NOMO-1 treated with dmso at 0.1 percent for 144 hours (cell line): ENCODE measurements around the gene MRPL33.
"Not testable (repeated sequence)": the region's sequence is repeated elsewhere in the genome, so short reads cannot be mapped to it uniquely, and the experiment has no call there.

Experiments used
- DNase-seq: peaks from one replicate; lab custom pipeline; 2025; ENCODE audit not compliant: unreplicated experiment; lab: John Stamatoyannopoulos, UW

Gene MRPL33

DNA sequence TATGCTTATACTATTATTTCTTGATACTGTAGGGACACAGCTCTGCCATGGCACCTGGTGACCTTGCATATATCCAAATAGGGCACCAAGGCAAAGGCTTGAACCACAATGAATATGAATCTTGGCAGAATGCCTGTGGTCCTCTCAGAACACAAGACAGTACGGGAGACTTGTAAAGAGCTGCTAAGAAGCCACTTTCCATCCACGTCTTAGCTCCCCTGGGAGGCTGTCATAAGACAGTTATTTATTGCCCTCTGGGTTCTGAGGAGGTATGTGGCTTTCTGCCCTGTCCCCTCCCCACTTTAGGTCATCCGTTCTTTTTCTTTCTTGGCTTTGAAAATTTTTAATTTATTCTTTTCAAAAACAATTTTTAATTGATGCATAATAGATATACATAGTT, 29.8 kb upstream of the MRPL33 start:
- DNase-seq, result no peak

DNA sequence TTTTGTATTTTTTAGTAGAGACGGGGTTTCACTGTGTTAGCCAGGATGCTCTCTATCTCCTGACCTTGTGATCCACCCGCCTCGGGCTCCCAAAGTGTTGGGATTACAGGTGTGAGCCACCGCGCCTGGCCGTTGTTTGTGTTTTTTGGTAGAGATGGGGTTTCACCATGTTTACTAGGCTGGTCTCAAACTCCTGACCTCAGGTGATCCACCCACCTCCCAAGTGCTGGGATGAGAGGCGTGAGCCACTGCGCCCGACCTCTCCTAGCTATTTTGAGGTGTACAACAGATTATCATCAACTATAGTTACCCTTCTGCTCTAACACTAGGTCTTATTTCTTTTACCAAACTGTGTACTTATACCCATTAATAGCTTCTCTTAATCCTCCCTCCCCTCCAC, 28.9 kb upstream of the MRPL33 start:
- no peak for DNase-seq

DNA sequence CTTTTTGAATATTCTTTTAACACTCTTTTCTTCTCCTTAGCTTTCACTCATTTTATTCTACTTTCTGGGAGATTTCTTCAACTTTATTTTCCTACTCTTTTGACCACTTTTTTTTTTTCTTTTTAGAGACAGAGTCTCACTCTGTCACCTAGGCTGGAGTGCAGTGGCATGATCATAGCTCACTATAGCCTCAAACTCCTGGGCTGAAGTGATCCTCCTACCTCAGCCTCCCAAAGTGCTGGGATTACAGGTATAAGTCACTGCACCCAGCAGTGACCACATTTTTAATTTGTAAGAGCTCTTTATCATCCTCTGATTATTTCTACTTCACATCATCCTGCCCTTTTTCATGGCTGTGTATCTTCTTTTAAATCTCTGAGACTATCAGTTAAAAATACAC, 26.0 kb upstream of the MRPL33 start:
- DNase-seq, result not testable (repeated sequence)

DNA sequence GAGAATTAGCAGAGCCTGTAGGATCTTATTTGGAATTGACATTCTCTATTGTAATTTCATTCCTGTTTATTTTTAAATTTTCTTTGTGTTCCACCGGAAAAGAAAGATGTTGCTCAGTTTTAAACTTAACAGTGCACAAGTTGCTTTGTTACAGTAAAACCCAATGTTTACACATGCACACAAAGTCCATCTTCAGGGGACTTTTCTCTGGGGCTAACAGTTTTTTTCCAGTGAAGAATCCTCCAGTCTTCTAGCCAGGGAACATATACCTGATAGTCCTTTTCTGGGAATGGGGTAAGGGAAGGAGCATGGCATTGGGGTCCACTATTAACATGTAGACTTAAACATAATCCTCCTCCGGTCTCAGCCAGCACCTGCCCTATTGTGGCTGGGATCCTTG, 25.2 kb upstream of the MRPL33 start:
- DNase-seq, result no peak

DNA sequence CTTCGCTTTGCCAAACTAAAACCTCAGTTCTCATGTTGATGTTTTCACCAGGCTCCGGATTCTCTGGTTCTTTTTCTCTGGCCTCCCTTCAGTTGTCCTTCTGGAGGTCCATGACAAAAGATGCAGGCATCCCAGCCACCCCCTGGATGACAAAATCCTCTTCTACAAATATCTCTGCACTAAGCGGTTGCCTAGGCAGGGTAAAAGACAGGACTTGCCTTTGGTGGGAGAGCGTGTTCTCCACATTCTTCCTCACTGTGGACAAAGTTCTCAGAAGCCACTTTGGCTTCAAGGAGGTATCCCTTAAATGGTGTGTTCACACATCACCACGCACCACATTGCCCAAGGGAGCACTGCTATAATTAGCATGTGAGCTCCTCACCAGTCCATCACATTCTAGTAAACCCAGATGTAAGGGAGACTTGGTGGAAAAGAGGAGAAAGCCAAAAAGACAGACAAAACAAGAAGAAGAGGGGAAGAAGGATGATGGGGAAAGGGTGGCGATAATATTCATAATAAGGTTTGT, 23.6 kb upstream of the MRPL33 start:
- no peak for DNase-seq

DNA sequence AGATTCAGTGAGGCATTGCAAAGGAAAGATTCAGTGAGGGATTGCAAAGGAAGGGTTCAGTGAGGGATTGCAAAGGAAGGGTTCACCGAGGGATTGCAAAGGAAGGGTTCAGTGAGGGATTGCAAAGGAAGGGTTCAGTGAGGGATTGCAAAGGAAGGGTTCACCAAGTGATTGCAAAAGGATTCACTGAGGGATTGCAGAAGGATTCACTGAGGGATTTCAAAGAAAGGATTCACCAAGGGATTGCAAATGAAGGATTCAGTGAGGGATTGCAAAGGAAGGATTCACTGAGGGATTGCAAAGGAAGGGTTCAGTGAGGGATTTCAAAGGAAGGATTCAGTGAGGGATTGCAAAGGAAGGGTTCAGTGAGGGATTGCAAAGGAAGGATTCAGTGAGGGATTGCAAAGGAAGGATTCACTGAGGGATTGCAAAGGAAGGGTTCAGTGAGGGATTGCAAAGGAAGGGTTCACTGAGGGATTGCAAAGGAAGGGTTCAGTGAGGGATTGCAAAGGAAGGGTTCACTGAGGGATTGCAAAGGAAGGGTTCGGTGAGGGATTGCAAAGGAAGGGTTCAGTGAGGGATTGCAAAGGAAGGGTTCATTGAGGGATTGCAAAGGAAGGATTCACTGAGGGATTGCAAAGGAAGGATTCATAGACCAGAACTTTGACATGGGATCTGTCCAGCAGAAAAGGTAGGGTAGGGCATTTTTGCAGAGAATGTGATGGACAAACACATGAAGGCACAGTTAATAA, 22.5 kb upstream of the MRPL33 start:
- DNase-seq, result not testable (repeated sequence)

DNA sequence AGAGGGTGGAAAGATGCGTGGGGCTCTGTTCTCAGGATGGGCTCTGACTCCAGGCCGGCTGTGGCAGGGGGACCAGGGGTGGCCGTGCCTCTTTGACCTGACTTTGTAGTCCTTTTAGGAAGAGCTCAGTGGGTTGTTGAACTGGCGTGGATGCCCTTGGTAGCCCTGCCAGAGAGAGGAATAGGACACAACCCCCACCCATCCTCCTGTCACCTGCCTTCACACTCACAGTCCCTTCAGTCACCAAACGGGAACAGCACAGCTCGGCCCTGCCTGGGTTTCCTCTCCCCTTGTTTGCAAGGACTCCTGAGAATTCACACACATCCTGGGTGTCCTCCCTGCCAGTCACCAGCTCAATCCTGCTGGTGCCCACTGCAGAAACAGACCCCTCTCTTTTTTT, 20.1 kb upstream of the MRPL33 start:
- no peak for DNase-seq

DNA sequence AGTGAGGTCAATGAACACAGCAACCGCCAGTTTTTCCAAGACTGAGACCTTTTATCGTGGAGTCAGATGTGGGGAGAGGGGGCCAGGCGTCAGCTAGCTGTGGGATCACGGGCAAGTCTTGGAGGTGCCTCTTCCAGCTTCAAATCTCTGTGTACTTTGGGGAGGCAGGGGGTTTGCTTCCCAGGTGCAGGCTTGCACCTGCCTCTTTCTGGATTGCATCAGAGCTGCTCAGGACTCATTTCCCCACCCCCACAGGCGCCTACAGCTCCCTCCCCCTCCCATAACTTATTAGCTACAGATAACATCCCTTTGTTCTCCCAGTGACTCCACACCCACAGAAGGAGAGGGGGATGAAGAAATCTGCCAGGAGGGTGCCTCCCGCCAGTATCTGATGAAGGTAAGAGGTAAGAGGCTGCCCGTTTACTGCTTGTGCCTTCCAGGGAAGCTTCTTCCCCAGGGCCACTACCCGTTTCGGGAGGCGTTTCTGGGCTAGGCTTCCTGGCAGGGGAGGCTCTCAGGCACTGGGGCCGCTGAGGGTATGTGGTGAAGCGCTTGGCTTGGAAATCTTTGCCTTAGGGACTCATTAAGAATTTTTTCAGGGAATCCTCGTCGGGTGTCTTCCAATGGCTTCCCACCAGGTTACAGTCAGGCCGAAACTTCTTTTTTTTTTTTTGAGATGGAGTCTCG, 18.8 kb upstream of the MRPL33 start:
- DNase-seq, result no peak

DNA sequence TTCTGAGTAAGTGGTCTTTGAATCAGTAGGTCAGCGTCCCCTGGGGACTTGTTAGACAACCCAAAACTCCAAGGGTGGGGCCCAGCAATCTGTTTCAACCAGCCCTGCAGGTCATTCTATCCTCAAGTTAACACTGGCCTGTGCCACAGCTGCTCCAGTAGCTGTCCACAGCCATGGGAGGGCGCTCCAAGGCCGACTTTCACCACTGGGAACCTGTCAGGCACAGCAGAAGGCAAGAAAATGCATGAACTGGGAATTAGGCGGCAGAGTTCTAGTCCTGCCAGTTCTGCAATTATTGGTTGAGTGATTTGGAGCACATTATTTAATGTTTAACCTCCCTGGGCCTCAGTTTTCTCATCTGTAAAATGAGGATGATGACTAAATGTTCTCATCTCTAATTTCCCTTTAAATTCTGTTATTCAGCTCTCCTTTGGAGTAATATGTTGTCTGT, 17.4 kb upstream of the MRPL33 start:
- DNase-seq, result peak; percentile 81

DNA sequence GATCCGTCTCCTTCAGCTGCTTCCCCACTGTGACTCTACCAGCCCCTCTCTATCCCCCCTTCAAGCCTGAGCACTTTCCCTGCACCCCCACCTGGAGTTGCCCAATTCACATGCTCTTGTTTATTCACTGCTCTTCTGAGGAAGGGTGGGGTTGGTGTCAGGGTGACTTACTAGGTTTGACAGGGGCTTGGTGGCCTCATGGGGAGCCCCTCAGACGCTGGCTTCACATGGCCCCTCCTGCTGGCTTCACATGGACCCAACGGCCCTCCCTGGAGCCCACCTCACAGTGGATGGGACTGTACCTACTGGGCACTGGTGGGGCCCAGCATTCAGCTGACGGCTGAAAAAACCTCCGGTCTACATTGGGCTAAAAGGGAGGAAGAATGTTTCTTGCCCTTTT, 16.7 kb upstream of the MRPL33 start:
- DNase-seq, result no peak

DNA sequence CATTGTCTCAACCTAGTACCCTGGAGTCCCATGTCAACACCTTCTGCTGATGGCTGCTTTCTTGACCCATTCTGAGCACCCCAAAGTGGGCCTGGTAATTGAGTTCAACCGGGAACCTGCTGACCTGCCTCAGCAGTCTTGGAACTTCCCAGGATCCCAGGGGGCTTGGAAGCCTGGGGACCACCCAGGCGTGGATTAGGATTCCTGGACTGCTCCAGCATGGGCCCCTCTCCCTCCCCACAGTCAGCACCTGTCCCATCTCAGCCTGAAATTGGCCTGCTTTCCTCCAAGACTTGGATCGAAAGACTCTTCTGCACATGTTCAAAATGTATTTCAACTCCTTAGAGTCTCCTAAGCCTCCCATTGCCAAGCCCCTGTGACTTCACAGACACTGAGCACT, 15.4 kb upstream of the MRPL33 start:
- no peak for DNase-seq

DNA sequence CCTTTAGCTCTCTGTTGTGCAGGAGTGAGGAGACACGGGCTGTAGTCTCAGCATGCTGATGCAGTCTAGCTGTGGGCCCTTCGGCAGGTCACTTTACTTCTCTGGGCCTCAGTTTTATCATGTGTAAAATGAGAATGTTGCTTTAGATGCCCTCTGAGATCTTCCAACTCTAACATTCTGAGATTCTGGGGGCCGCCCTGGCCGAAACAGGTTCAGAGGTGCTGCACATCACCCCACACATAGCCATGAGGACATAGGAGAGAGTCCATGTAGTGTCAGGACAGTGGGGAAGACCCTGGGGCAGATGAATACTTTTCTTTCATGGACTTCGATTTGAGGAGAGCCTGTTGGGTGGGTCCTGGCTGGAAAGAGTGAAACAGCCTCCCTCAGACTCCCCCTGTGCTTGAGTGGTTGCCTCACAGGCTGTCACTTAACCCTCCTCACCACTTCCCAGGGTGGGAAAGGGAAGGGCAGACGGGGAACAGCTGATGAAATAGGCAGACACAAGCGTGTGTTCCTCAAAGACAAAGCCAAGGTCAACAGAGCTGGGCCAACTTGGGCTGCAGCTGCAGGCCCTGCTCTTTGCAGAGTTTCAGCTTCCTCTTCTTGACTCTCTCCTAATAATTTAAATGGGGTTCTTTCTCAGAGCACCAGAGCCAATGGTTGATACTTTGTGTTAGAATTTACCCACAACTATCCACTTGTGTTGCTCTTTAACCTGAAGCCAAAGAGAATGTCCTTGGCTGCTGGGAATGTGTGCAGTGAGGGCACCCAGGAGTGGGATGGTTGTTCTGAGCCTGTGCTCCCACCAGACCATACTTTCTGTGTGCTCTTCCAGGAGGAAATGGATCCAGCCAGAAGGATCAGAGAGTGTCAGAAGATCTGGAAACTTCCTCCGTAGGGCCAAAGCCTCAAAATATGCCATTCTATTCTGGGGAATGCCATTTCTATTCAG, 14.7 kb upstream of the MRPL33 start:
- peak; percentile 90 for DNase-seq

DNA sequence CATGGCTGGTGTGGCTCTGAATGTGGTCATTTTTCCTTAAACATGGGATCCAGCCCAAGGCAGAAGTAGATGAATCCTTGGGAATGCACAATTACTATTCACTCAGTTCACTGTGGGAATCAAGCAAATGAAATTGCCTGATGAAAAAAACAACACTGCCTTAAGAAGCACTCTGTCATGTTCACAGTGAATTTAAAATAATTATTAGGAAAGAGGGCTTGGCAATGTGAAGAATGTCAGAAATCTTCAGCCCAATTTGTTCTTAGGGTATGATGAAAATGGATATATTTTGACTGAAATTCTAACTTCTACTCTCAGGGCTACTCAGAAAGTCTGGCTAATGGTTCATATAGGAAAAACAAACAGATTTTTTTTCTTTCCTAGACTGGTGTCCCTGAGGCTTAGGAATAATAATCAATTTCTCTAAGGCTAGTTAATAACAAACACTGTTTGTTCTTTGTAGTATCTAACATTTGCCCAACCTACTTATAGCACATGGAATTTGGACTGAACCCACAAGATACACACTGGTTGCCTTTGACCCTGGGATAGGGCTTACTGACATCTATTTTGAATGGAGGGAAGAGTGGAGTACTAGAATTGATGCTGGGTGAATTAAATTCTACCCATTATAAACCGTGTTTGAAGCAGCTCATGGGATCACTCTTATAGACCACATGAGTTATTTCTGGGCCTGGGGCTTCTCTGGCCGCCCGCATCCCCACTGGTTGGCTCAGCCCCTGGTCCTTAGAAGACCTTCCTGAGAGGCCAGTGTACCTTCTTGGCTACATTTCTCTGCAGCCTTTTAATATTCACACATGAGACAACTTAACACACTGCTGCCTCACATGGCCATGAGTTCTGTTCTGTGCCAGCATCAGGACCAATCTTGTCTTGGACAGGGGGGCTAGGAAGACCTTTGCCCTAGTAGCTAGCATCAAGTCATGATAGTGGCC, 8.3 kb upstream of the MRPL33 start:
- no peak for DNase-seq

DNA sequence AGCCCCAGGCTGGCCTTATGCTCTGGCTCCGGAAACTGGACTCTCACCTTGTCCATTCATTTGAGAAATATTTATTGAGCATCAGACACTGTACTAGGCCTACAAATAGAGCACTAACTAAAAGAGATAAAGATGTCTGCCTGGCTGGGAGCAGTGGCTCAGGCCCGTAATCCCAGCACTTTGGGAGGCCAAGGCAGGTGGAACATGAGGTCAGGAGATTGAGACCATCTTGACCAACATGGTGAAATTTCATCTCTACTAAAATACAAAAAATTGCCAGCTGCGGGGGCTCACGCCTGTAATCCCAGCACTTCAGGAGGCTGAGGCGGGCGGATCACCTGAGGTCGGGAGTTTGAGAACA, 7.6 kb upstream of the MRPL33 start:
- DNase-seq, result no peak

DNA sequence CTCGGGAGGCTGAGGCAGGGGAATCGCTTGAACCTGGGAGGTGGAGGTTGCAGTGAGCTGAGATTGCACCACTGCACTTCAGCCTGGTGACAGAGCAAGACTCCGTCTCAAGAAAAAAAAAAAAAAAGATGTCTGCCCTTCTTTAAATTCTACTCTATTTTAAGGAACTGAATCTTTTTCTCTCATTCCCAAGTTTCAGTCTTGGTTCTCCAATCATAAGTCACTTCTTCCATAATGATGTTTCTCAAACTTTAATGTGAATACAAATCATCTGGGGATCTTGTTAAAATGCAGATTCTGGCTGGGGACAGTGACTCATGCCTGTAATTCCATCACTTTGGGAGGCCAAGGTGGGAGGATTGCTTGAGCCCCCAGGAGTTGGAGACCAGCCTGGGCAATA, 7.0 kb upstream of the MRPL33 start:
- not testable (repeated sequence) for DNase-seq

DNA sequence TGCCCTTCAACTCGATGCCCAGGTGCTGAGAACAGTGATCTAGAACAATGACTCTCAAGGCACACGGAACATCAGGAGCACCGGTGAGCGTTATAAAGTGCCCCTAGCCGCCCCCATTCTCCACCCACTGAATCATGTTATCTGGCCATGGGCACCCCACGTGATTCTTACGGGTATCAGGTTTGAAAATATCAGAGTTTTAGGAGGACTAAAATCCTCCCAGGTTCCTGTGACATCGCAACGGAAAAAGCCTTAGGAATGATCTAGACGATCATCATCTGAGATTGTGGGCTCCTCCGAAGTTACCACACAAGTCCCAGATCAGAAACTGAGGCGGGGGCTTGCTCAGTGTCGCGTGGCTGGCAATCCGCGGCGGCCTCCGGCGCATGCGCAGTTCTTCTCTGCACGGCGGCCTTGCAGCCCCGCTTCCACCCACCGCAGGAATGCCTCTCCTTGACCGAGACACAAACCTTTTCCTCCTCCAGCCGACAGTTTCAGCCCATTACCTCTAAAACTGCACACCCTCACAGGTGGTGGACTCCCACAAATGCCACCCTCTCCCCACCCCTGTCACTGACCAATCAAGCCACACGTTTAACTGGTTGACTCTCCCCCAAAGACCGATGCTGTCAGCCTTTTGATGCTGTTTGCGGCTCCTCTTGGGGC, 5.8 kb upstream of the MRPL33 start:
- no peak for DNase-seq

DNA sequence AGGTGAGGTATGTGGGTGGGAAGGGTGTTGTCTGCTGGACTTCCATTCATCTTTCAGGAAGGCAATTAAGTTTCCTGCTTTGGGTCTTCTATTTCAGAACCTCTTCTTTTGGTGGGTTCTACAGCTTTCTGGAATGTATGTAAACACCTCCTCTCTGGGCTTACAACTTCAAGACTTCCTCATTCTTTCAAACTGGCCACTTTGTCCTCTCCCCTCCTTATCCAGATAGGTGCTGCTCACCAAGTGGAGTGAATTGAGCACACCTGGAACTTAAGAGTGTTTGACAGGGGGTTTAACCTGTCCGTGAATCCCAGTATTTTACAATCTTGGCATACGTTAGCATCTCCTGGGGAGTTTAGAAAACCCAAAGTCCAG, 5.2 kb upstream of the MRPL33 start:
- DNase-seq, result no peak

DNA sequence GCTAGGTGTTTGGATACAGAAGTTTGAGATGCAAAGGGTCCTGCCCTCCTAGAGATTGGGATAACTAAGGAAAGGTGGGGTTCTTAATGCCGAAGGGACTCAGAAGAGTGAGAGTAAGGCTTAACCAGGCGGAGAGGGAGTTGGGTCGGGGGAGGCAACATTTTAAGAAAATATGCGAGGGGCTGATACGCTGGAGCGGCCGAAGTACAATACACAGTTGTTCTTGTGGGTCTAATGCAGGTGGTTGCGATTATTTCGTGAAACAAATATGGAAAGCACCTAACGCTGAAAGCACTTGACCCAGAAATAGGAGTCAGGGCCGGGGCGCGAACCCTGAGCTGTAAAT, 344 bp upstream of the MRPL33 start:
- DNase-seq, result no peak

DNA sequence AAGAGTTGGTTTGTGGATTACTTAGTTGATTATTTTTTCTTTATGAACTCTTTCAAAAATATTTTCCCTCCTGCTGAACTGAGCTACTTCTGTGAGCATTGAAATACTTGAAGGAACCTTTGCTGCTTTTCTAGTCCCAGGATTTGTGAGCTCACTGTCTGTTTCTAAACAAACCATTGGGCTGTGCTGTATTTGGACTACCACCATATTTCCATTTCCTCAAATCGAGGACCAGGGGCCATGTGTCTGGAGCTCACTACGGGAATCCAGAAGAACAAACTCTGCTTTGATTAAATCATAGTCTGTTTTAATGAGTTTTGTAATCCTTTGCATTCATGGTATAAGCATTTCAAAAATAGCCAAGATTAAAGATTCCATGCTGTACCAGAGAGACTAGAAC, 1.3 kb downstream of the MRPL33 start:
- no peak for DNase-seq

DNA sequence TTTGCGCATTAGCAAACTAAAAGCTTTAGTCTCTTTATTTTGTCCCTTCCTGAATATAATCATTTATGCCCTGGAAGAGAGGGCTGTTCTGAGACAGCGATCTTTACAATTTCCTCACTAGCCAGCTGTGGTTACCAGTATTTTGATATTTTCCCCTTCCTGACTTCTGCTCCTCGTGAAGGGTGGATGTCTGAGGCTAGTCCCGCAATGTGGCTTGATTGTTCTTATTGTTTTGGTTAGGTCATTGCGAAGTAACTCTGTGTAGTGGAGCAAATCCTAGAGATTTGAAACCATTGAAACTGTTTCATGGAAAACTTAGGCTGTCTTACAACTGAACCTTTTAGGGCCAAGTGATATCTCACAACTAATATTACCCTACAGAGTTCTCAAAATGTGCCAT, 2.4 kb downstream of the MRPL33 start:
- no peak for DNase-seq
